Measurements from ENCODE around the gene FCHSD2.

DNA sequence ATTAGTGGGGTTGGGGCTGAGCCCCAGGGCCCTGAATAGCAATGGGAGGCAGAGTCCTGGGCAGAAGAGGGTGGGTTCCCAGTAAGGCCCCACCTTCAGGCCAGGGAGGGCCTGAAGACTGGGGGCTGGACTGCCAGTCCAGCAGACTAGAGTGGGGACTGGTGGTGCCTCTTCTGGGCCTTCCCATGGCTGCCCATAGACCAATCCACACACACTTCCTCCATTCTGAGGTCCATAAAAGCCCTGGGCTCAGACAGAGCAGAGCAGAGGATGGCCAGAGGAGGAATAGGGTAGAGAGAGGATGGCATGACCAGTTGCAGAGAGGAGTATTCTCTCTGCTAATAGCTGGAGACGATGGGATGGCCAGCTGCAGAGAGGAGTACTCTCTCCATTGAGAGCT lies 216.0 kb downstream of the FCHSD2 start:
- no peak for TF ChIP-seq EZH2 (IDR thresholded peaks at IDR 0.05; ENCODE audit: low read length)
- TF ChIP-seq, protein P1, sequence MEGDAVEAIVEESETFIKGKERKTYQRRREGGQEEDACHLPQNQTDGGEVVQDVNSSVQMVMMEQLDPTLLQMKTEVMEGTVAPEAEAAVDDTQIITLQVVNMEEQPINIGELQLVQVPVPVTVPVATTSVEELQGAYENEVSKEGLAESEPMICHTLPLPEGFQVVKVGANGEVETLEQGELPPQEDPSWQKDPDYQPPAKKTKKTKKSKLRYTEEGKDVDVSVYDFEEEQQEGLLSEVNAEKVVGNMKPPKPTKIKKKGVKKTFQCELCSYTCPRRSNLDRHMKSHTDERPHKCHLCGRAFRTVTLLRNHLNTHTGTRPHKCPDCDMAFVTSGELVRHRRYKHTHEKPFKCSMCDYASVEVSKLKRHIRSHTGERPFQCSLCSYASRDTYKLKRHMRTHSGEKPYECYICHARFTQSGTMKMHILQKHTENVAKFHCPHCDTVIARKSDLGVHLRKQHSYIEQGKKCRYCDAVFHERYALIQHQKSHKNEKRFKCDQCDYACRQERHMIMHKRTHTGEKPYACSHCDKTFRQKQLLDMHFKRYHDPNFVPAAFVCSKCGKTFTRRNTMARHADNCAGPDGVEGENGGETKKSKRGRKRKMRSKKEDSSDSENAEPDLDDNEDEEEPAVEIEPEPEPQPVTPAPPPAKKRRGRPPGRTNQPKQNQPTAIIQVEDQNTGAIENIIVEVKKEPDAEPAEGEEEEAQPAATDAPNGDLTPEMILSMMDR (optimal IDR thresholded peaks at IDR 0.05 in 1 of 3, IDR thresholded peaks at IDR 0.05 in 1 of 3, conservative IDR thresholded peaks at IDR 0.05 in 1 of 3; ENCODE audit: extremely low read depth in 1 of 3, insufficient read depth in 2 of 3, low read length in 3 of 3) = no peak
